HG03060 (cell line): Measurements from ENCODE around the gene TAF1D.
A peak's percentile ranks its signal among the peaks of the same experiment; 100 is the strongest.
"Not testable (repeated sequence)": the region's sequence is repeated elsewhere in the genome, so short reads cannot be mapped to it uniquely, and the experiment has no call there.

Experiments used
- ATAC-seq: cut with Tn5 transposase; IDR thresholded peaks from one replicate; pipeline ENCODE4 v1.9.1; 2021; ENCODE audit warnings: low read depth, moderate number of reproducible peaks; ENCODE audit not compliant: unreplicated experiment

Gene TAF1D

GRCh38 chr11:93751001-93751400 lies 9.7 kb upstream of the TAF1D start:
- no peak for ATAC-seq

GRCh38 chr11:93747122-93747521 lies 5.8 kb upstream of the TAF1D start:
- peak; percentile 68 for ATAC-seq

GRCh38 chr11:93746101-93746500 lies 4.8 kb upstream of the TAF1D start:
- ATAC-seq = no peak

GRCh38 chr11:93745005-93745755 lies 3.9 kb upstream of the TAF1D start:
- not testable (repeated sequence) for ATAC-seq

- no peak for ATAC-seq
These were observed 3.3 kb upstream of the TAF1D start for GRCh38 chr11:93744669-93745004.

GRCh38 chr11:93743291-93743690 lies 2.0 kb upstream of the TAF1D start:
- no peak for ATAC-seq

GRCh38 chr11:93741882-93742226 lies 559 bp upstream of the TAF1D start:
- no peak for ATAC-seq

GRCh38 chr11:93740730-93741093 lies 583 bp downstream of the TAF1D start:
- no peak for ATAC-seq

GRCh38 chr11:93740031-93740729 lies 1.1 kb downstream of the TAF1D start:
- ATAC-seq = no peak

GRCh38 chr11:93738647-93739081 lies 2.6 kb downstream of the TAF1D start:
- ATAC-seq = no peak

- ATAC-seq = no peak
These were observed 3.2 kb downstream of the TAF1D start for GRCh38 chr11:93737904-93738612.

- no peak for ATAC-seq
These were observed 5.2 kb downstream of the TAF1D start for GRCh38 chr11:93736129-93736528.

- ATAC-seq = no peak
These were observed 5.7 kb downstream of the TAF1D start for GRCh38 chr11:93735627-93736026.

- ATAC-seq = no peak
These were observed 6.7 kb downstream of the TAF1D start for GRCh38 chr11:93734427-93735222.

GRCh38 chr11:93733474-93733873 lies 7.8 kb downstream of the TAF1D start:
- ATAC-seq = no peak

- no peak for ATAC-seq
These were observed 8.9 kb downstream of the TAF1D start for GRCh38 chr11:93732237-93732892.

GRCh38 chr11:93730108-93731107 lies 10.9 kb downstream of the TAF1D start:
- ATAC-seq = no peak

- ATAC-seq = no peak
These were observed 12.1 kb downstream of the TAF1D start for GRCh38 chr11:93729129-93729616.

- ATAC-seq = no peak
These were observed 12.5 kb downstream of the TAF1D start for GRCh38 chr11:93728792-93729128.
